SH-SY5Y (cell line): ENCODE measurements around the gene CDAN1.

ENCODE experiments used
- GATA2 ChIP-seq: IDR thresholded peaks from 2 replicates; pipeline ENCODE4 v1.6.1; 2011; ENCODE audit warnings: mild to moderate bottlenecking, low read depth, low read length
- GATA3 ChIP-seq: IDR thresholded peaks from 2 replicates; pipeline ENCODE4 v1.6.1; 2011; ENCODE audit warnings: low read depth, mild to moderate bottlenecking, low read length, moderate library complexity

- TF ChIP-seq GATA3 (no peak), GATA2 (no peak)
Observed at GRCh38 chr15:42759093-42759492, 22.2 kb upstream of the CDAN1 start.
